Gastroesophageal sphincter (tissue), 4 donors: ENCODE results near the gene MTUS2. TPM values are rescaled to one million over a fixed set of nuclear protein-coding genes. Genes with fewer than 3 reads are reported as not detected.

Source experiments
- ATAC-seq: fragments of 150-250 bp; one replicate; pipeline ENCODE4 v1.9.1; 2016; ENCODE audit warnings: mild to moderate bottlenecking, moderate library complexity
- H3K27ac ChIP-seq, 4 donors: fragments of 200-600 bp; sonication (generic) in 3 of 4; 1 replicate in 3 of 4; 2 replicates in 1 of 4; pipeline ENCODE4 v1.5.1; 2016 to 2019
- H3K27me3 ChIP-seq: fragments of 200-600 bp; sonication (generic); one replicate; pipeline ENCODE4 v1.5.1; 2019
- H3K36me3 ChIP-seq, 2 donors: fragments of 200-600 bp; sonication (generic); one replicate each; pipeline ENCODE4 v1.5.1; 2019; ENCODE audit warnings: control low read depth in 1 of 2
- H3K4me1 ChIP-seq, 3 donors: fragments of 200-600 bp; sonication (generic); 1 replicate in 2 of 3; 2 replicates in 1 of 3; pipeline ENCODE4 v1.5.1; 2016 to 2019; ENCODE audit warnings: control low read depth in 2 of 3
- H3K4me3 ChIP-seq, 2 donors: fragments of 200-600 bp; sonication (generic); one replicate each; pipeline ENCODE4 v1.5.1; 2019; ENCODE audit warnings: mild to moderate bottlenecking in 1 of 2, moderate library complexity in 1 of 2
- H3K9me3 ChIP-seq, 3 donors: fragments of 200-600 bp; sonication (generic); one replicate each; pipeline ENCODE4 v1.5.1; 2017 to 2019; ENCODE audit warnings: control low read depth in 2 of 3
- CTCF ChIP-seq, 4 experiments: fragments of 200-600 bp in 2 of 4; fragments of 450-650 bp in 2 of 4; sonication (generic) in 1 of 4; IDR thresholded peaks; one replicate each; pipeline ENCODE4 v1.5.1; 2017 to 2019; ENCODE audit warnings: antibody characterized with exemption in 4 of 4, mild to moderate bottlenecking in 2 of 4, moderate library complexity in 2 of 4
- EP300 ChIP-seq: sonication (generic); formaldehyde crosslinking; IDR thresholded peaks from one replicate; pipeline ENCODE4 v1.6.1; 2017; ENCODE audit warnings: antibody characterized with exemption, mild to moderate bottlenecking
- POLR2A ChIP-seq, 2 donors: fragments of 450-650 bp; IDR thresholded peaks; one replicate each; pipeline ENCODE4 v1.6.1; 2017; ENCODE audit warnings: antibody characterized with exemption in 2 of 2, mild to moderate bottlenecking in 2 of 2, moderate library complexity in 1 of 2
- POLR2AphosphoS5 ChIP-seq: sonication (generic); formaldehyde crosslinking; IDR thresholded peaks from one replicate; pipeline ENCODE4 v1.6.1; 2017; ENCODE audit warnings: antibody characterized with exemption
- WGBS, 2 donors: methylation state at CpG; one replicate each; pipeline ENCODE4 v1.1.5; 2018; ENCODE audit warnings: low coverage in 1 of 2; 5-methylcytosine and 5-hydroxymethylcytosine counted together
- total RNA-seq, 4 donors: library from RNA; depleted of rRNA; stranded (reverse); fragments of >200 nt; gene quantifications; one replicate each; pipeline ENCODE4 v1.1.0, GENCODE V29; 2016

MTUS2 gene
- total RNA-seq, 4 donors from 2014 or later, result 0.67 to 36.7 (median 18.4) TPM

DNA sequence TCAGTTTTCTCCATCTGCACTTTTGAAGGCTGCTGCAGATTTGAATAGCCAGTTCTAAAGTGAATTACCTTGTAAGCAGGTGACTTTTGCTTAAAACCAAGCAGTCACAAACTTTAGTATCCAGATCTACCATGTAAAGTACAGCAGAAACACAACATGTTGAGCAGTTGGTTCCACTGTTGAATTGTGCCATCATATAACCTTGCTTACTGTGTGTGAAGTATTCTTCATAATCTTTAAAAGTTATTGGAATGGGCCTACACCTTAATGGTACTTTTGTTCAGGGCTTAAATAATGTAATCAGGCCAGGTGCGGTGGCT, 23.2 kb upstream of the MTUS2 start:
- Histone ChIP-seq H3K4me1 (peaks cover 0 to 5% (median 0%) of the 10 kb centered on the region in 3 donors), H3K27me3 (peaks cover 18% of the 10 kb centered on the region), H3K4me3 (no peak overlapping the region), H3K36me3 (no peaks in the 10 kb centered on the region), H3K27ac (no peak overlapping the region), H3K9me3 (no peaks in the 10 kb centered on the region)
- 100% methylated on average over 1 of the region's 1 CpG; no CpG with 5 or more reads in 1 of the 2 donors for WGBS, 2 donors
- no peak for TF ChIP-seq POLR2AphosphoS5
- TF ChIP-seq CTCF (IDR thresholded peaks at IDR 0.05), result no peak
- no peak for TF ChIP-seq EP300
- TF ChIP-seq POLR2A (IDR thresholded peaks at IDR 0.05), result no peak
- no peak for ATAC-seq

DNA sequence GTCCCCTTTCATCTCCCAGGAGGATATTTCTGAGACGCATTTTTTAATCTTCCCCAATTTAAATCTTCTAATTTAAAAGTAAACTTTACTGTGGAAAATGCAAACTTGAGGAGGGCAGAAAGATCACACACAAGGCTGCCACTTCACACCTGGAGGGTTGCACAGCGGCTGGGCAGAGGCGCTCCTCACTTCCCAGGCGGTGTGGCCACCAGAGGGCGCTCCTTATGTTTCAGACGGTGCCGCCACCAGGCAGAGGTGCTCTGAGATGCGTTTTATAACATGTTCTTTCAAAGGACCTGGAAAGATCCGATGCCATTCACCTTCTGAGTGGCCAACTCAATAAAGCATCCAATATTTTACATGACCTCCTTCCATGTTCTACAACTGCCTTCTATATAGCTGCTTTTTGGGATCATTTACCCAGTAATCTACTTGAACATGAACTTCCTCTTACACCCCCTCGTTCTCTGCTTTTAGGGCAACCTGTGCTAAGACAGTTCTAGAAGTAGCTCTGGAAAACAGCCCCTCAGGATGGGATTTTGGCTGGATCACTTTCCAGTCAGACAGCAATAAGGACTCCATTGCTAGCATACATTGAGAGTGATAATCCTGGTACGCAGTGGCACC, 14.8 kb upstream of the MTUS2 start:
- H3K27ac ChIP-seq, result no peak overlapping the region
- TF ChIP-seq CTCF (IDR thresholded peaks at IDR 0.05) (peak in 2 of 4 experiments; percentile 27 to 60), EP300 (no peak)
- no peak for ATAC-seq
- 46 to 50% methylated on average over 6 to 9 of the region's 11 CpGs for WGBS, 2 donors
- peaks cover 0 to 23% (median 0%) of the 10 kb centered on the region in 3 donors for H3K9me3 ChIP-seq
- peaks cover 29% of the 10 kb centered on the region for H3K27me3 ChIP-seq
- H3K36me3 ChIP-seq, result no peaks in the 10 kb centered on the region
- H3K4me1 ChIP-seq, result no peaks in the 10 kb centered on the region
- H3K4me3 ChIP-seq, result no peak overlapping the region

GRCh38 chr13:28817204-28817603, 2.9 kb upstream of the MTUS2 start:
- peaks cover 0 to 17% (median 0%) of the 10 kb centered on the region in 3 donors for H3K4me1 ChIP-seq
- peaks cover 31% of the 10 kb centered on the region for H3K27me3 ChIP-seq
- H3K9me3 ChIP-seq, result peaks cover 0 to 12% (median 0%) of the 10 kb centered on the region in 3 donors
- WGBS, 2 donors, result 94% methylated on average over 2 of the region's 2 CpGs; no CpG with 5 or more reads in 1 of the 2 donors
- ATAC-seq, result no peak
- no peak overlapping the region for H3K27ac ChIP-seq
- TF ChIP-seq CTCF (IDR thresholded peaks at IDR 0.05), result no peak
- TF ChIP-seq POLR2AphosphoS5, result no peak
- no peak for TF ChIP-seq POLR2A (IDR thresholded peaks at IDR 0.05)
- TF ChIP-seq EP300, result no peak
- H3K4me3 ChIP-seq, result no peak overlapping the region
- no peaks in the 10 kb centered on the region for H3K36me3 ChIP-seq

- peaks cover 31% of the 10 kb centered on the region for H3K27me3 ChIP-seq
- H3K36me3 ChIP-seq, result no peaks in the 10 kb centered on the region
- peak overlapping the region in 1 of 2 donors; percentile 62 for H3K4me3 ChIP-seq
- peak overlapping the region in 1 of 4 donors; percentile 47 for H3K27ac ChIP-seq
- H3K4me1 ChIP-seq, result peaks cover 0 to 17% (median 0%) of the 10 kb centered on the region in 3 donors
- WGBS, 2 donors, result 7 to 10% methylated on average over 11 of the region's 29 CpGs
- TF ChIP-seq POLR2A (IDR thresholded peaks at IDR 0.05), result no peak
- no peak for TF ChIP-seq CTCF (IDR thresholded peaks at IDR 0.05)
- TF ChIP-seq EP300, result no peak
- no peak for TF ChIP-seq POLR2AphosphoS5
- H3K9me3 ChIP-seq, result peaks cover 0 to 12% (median 0%) of the 10 kb centered on the region in 3 donors
- peak; percentile 18 for ATAC-seq
Measured at GRCh38 chr13:28819046-28819730, 951 bp upstream of the MTUS2 start.

DNA sequence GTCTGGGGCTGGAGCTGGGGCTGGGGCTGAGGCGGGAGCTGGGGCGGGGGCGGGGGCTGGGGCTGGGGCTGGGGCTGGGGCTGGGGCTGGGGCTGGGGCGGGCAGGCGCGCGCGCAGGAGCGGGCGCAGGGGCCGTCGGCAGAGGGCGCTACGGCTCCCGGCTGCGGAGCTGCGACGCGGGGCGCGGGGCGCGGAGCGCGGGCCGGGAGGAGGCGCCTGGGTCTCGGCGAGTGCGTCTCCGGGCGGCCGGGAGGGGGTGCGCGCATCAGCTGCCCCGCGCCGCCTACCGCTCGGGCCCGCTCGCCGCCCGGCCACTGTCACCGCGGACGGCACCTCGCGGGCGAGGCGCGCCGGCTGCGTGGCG, 422 bp upstream of the MTUS2 start:
- Histone ChIP-seq H3K36me3 (no peaks in the 10 kb centered on the region), H3K4me3 (peak overlapping the region in 1 of 2 donors; percentile 62), H3K27me3 (peaks cover 31% of the 10 kb centered on the region), H3K4me1 (peaks cover 0 to 17% (median 0%) of the 10 kb centered on the region in 3 donors), H3K27ac (peak overlapping the region in 3 of 4 donors; percentile 38 to 79 (median 61)), H3K9me3 (peaks cover 0 to 12% (median 0%) of the 10 kb centered on the region in 3 donors)
- no peak for TF ChIP-seq EP300
- peak in 3 of 4 experiments; percentile 47 to 54 (median 50) for TF ChIP-seq CTCF (IDR thresholded peaks at IDR 0.05)
- WGBS, 2 donors, result no CpG with 5 or more reads among the region's 55 CpGs
- peak; percentile 92 for ATAC-seq
